A673 (cell line): ENCODE data around the gene SPRYD7. TPM values are rescaled to one million over a fixed set of nuclear protein-coding genes. Genes with fewer than 3 reads are reported as not detected.

Source experiments
- BruUV-seq: library from RNA; stranded (reverse); fragments of 400-500 nt; replicated peaks from 2 replicates; lab custom pipeline; 2021; lab: Mats Ljungman, UMichigan
- CTCF ChIA-PET: fragments of 300-600 bp; sonication (Branson Sonifier 250); formaldehyde crosslinking; loops from one replicate; lab custom pipeline; 2022; ENCODE audit warnings: antibody characterized with exemption; lab: Charles Lee
- POLR2A ChIA-PET: fragments of 300-600 bp; sonication (Branson Sonifier 250); formaldehyde crosslinking; loops from one replicate; lab custom pipeline; 2022; ENCODE audit warnings: antibody characterized with exemption; ENCODE audit not compliant: low non-redundant PET; lab: Charles Lee
- DNase-seq: peaks from one replicate; pipeline ENCODE4 v3.0.0-alpha.2; 2015; ENCODE audit warnings: low spot score
- H3K27ac ChIP-seq: fragments of 200-600 bp; sonication (generic); 2 replicates; pipeline ENCODE4 v1.5.1; 2016; ENCODE audit warnings: mixed run types, low read depth, mild to moderate bottlenecking, mixed read lengths, antibody characterized with exemption, low read length; ENCODE audit not compliant: poor library complexity, severe bottlenecking
- H3K27me3 ChIP-seq: fragments of 200-600 bp; sonication (generic); replicated peaks from 2 replicates; pipeline ENCODE4 v1.6.1; 2017; ENCODE audit warnings: mixed run types, low read depth, mild to moderate bottlenecking, mixed read lengths, antibody characterized with exemption, low read length; ENCODE audit not compliant: insufficient read depth, poor library complexity
- H3K36me3 ChIP-seq: fragments of 200-600 bp; sonication (generic); 2 replicates; pipeline ENCODE4 v1.6.1; 2016; ENCODE audit warnings: mixed run types, mild to moderate bottlenecking, mixed read lengths, antibody characterized with exemption, low read length; ENCODE audit not compliant: insufficient read depth, poor library complexity, severe bottlenecking
- H3K4me1 ChIP-seq: fragments of 200-600 bp; sonication (generic); 2 replicates; pipeline ENCODE4 v1.6.1; 2017; ENCODE audit warnings: mixed run types, mild to moderate bottlenecking, mixed read lengths, antibody characterized with exemption, low read length; ENCODE audit not compliant: insufficient read depth, poor library complexity, severe bottlenecking
- H3K4me3 ChIP-seq: fragments of 200-600 bp; sonication (generic); 2 replicates; pipeline ENCODE4 v1.5.1; 2016; ENCODE audit warnings: low read depth, mixed run types, mild to moderate bottlenecking, mixed read lengths, low read length; ENCODE audit not compliant: poor library complexity, severe bottlenecking
- H3K9me3 ChIP-seq: fragments of 200-600 bp; sonication (generic); 2 replicates; pipeline ENCODE4 v1.6.1; 2016; ENCODE audit warnings: mixed run types, low read depth, mild to moderate bottlenecking, mixed read lengths, antibody characterized with exemption, low read length; ENCODE audit not compliant: poor library complexity, severe bottlenecking
- EZH2 ChIP-seq: fragments of 200-600 bp; sonication (generic); IDR thresholded peaks from 2 replicates; pipeline ENCODE4 v1.6.1; 2017; ENCODE audit warnings: borderline replicate concordance, low read depth, mild to moderate bottlenecking, mixed read lengths, antibody characterized with exemption, low read length; ENCODE audit not compliant: poor library complexity, severe bottlenecking
- intact Hi-C: fragments of 100-400 bp; cut with micrococcal nuclease; formaldehyde crosslinking; loops from one replicate; pipeline ENCODE4 v1.10.0; 2022; ENCODE audit not compliant: unreplicated experiment
- total RNA-seq: library from RNA; stranded (reverse); gene quantifications from 2 replicates; pipeline ENCODE4 v1.2.3, GENCODE V29; 2021
- TF ChIP-seq, protein P1 (sequence below): fragments of 300-800, 200-600 bp; sonication (generic); conservative IDR thresholded peaks from 2 replicates; pipeline ENCODE4 v1.5.1; 2017; ENCODE audit warnings: low read depth, mild to moderate bottlenecking, antibody characterized with exemption, low read length, moderate library complexity, mixed read lengths

The SPRYD7 gene
- total RNA-seq, 1 experiment from 2014 or later = 2.9 TPM

GRCh38 chr13:49874430-49874829 is 61.7 kb downstream of the SPRYD7 start:
- peaks cover 27% of the 10 kb centered on the region for H3K9me3 ChIP-seq

DNA sequence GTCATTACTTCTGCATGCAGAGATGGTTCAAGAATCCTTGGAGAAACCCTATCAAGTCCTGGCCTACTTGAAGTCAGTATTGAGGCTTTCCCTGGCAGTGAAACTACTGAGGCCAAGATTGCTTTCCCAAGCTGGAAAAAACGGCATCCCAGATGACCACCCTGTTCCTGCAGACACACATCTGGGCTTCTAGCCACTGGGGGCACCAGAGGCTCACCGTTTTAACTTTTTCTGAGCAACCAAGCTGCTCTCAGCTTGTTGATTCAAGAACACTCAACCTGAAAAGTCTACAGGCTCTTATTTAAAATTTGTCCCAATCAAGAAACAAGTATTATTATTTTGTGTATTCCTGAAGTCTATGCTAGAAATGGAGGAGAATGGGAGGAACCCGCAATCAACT is 66.6 kb downstream of the SPRYD7 start:
- peak; percentile 21 for DNase-seq
- CTCF ChIA-PET = interaction anchor here (0.7 kb wide), 1 partner anchor 164 kb away, joined by 5 read pairs; no protein-coding TSS in a partner anchor

More at GRCh38 chr13:49874430-49874829, 61.7 kb downstream of the SPRYD7 start:
- no peak for DNase-seq
- intact Hi-C loops = no loop called here
- no peaks in the 10 kb centered on the region for H3K4me1 ChIP-seq
- no peak overlapping the region for H3K27ac ChIP-seq
- no peaks in the 10 kb centered on the region for H3K27me3 ChIP-seq
- TF ChIP-seq, protein P1, sequence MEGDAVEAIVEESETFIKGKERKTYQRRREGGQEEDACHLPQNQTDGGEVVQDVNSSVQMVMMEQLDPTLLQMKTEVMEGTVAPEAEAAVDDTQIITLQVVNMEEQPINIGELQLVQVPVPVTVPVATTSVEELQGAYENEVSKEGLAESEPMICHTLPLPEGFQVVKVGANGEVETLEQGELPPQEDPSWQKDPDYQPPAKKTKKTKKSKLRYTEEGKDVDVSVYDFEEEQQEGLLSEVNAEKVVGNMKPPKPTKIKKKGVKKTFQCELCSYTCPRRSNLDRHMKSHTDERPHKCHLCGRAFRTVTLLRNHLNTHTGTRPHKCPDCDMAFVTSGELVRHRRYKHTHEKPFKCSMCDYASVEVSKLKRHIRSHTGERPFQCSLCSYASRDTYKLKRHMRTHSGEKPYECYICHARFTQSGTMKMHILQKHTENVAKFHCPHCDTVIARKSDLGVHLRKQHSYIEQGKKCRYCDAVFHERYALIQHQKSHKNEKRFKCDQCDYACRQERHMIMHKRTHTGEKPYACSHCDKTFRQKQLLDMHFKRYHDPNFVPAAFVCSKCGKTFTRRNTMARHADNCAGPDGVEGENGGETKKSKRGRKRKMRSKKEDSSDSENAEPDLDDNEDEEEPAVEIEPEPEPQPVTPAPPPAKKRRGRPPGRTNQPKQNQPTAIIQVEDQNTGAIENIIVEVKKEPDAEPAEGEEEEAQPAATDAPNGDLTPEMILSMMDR = no peak
- no peak for TF ChIP-seq EZH2
- H3K4me3 ChIP-seq = no peak overlapping the region
- H3K36me3 ChIP-seq = no peaks in the 10 kb centered on the region
- ChIA-PET POLR2A (interaction anchor here (0.6 kb wide), 1 partner anchor 19 kb away, joined by 5 read pairs; no protein-coding TSS in a partner anchor), CTCF (no interaction called here)
- no TSS peak for BruUV-seq

GRCh38 chr13:49867834-49868233 is 68.3 kb downstream of the SPRYD7 start:
- Histone ChIP-seq H3K4me1 (no peaks in the 10 kb centered on the region), H3K4me3 (no peak overlapping the region), H3K9me3 (no peaks in the 10 kb centered on the region), H3K27ac (no peak overlapping the region), H3K36me3 (no peaks in the 10 kb centered on the region), H3K27me3 (no peaks in the 10 kb centered on the region)
- TF ChIP-seq, protein P1 = no peak
- no peak for TF ChIP-seq EZH2
- ChIA-PET POLR2A (no interaction called here), CTCF (no interaction called here)
- DNase-seq = no peak
- intact Hi-C loops = no loop called here
- no TSS peak for BruUV-seq

More for the DNA sequence above, 66.6 kb downstream of the SPRYD7 start:
- intact Hi-C loops = no loop called here
- no peak for TF ChIP-seq EZH2
- TF ChIP-seq, protein P1 = peak; percentile 47
- H3K4me1 ChIP-seq = no peaks in the 10 kb centered on the region
- no TSS peak for BruUV-seq
- no peak overlapping the region for H3K4me3 ChIP-seq
- H3K27ac ChIP-seq = no peak overlapping the region
- peaks cover 3% of the 10 kb centered on the region for H3K9me3 ChIP-seq
- no peaks in the 10 kb centered on the region for H3K27me3 ChIP-seq
- no peaks in the 10 kb centered on the region for H3K36me3 ChIP-seq
- POLR2A ChIA-PET = interaction anchor here (0.7 kb wide), 1 partner anchor 605 kb away, joined by 4 read pairs; no protein-coding TSS in a partner anchor
